ENCODE measurements around the gene LRP6. TPM values are rescaled to one million over a fixed set of nuclear protein-coding genes. Genes with fewer than 3 reads are reported as not detected.

Gene LRP6
- total and polyA plus RNA-seq, 10 of the 15 experiments (the other 5 are each of a cell fraction or from before 2014, with no cell fraction given) = 1.5 to 14.9 (median 6.1) TPM

DNA sequence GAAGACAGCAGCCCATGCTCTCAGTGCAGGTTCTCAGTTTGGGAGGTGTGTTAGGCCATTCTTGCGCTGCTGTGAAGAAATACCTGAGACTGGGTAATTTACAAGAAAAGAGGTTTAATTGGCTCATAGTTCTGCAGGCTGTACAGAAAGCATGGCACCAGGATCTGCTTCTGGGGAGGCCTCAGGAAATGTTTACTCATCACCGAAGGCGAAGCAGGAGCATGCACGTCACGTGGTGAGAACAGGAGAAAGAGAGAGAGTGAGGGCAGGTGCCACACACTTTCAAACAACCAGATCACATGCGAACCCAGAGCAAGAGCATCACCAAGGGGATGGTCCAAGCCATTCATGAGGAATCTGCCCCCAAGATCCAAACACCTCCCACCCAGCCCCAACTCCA, 9.0 kb upstream of the LRP6 start:
- Histone ChIP-seq H3K4me2 (ENCODE audit: control insufficient read depth, insufficient read depth) (no peak overlapping the region), H4K20me1 (ENCODE audit: control insufficient read depth, insufficient read depth) (no peaks in the 10 kb centered on the region), H3K9ac (ENCODE audit: control insufficient read depth, insufficient read depth, low read length) (no peak overlapping the region), H2AFZ (ENCODE audit: control insufficient read depth, low read depth, low read length) (no peak overlapping the region), H3K79me2 (ENCODE audit: control insufficient read depth, insufficient read depth, low read length) (no peaks in the 10 kb centered on the region), H3K9me3 (replicated peaks; ENCODE audit: control insufficient read depth, insufficient read depth, low read length) (no peaks in the 10 kb centered on the region), H3K36me3 (ENCODE audit: control insufficient read depth in 2 of 2, insufficient read depth in 2 of 2, low read length in 1 of 2) (no peaks in the 10 kb centered on the region), H3K27me3 (replicated peaks in 1 of 2; ENCODE audit: control insufficient read depth in 2 of 2, insufficient read depth in 2 of 2, low read length in 1 of 2) (no peaks in the 10 kb centered on the region), H3K4me3 (no peak overlapping the region), H3K27ac (ENCODE audit: control insufficient read depth, insufficient read depth) (no peak overlapping the region), H3K4me1 (ENCODE audit: control insufficient read depth, insufficient read depth, low read length) (no peaks in the 10 kb centered on the region)
- ChIA-PET POLR2A (no interaction called here), RAD21 (ENCODE audit: unreplicated experiment) (no interaction called here), SMC1A (ENCODE audit: uncharacterized antibody, unreplicated experiment) (no interaction called here), CTCF (no interaction called here)
- intact Hi-C loops (cut with micrococcal nuclease; ENCODE audit: unreplicated experiment) (no loop called here), in situ Hi-C loops (cut with MboI) (no loop called here)
- BruUV-seq (replicated peaks) = no TSS peak
- FAIRE-seq = no peak
- TF ChIP-seq SREBF2 (IDR thresholded peaks at IDR 0.05; ENCODE audit: low read length) (no peak), NBN (IDR thresholded peaks at IDR 0.05) (no peak), SMAD5 (IDR thresholded peaks at IDR 0.05; ENCODE audit: low read depth) (no peak), HDAC2 (IDR thresholded peaks at IDR 0.05) (no peak), CBX5 (IDR thresholded peaks at IDR 0.05; ENCODE audit: low read depth) (no peak), MEF2B (IDR thresholded peaks at IDR 0.05; ENCODE audit: partially characterized antibody, poor library complexity, severe bottlenecking) (no peak), SP1 (IDR thresholded peaks at IDR 0.05; ENCODE audit: low read depth, low read length) (no peak), POLR2AphosphoS2 (IDR thresholded peaks at IDR 0.05; ENCODE audit: low read depth, low read length) (no peak), SUPT20H (IDR thresholded peaks at IDR 0.05; ENCODE audit: borderline replicate concordance, control insufficient read depth, low read depth, low read length) (no peak), PAX8 (IDR thresholded peaks at IDR 0.05) (no peak), ZNF24 (IDR thresholded peaks at IDR 0.05) (no peak)
- TF ChIP-seq, protein P1, sequence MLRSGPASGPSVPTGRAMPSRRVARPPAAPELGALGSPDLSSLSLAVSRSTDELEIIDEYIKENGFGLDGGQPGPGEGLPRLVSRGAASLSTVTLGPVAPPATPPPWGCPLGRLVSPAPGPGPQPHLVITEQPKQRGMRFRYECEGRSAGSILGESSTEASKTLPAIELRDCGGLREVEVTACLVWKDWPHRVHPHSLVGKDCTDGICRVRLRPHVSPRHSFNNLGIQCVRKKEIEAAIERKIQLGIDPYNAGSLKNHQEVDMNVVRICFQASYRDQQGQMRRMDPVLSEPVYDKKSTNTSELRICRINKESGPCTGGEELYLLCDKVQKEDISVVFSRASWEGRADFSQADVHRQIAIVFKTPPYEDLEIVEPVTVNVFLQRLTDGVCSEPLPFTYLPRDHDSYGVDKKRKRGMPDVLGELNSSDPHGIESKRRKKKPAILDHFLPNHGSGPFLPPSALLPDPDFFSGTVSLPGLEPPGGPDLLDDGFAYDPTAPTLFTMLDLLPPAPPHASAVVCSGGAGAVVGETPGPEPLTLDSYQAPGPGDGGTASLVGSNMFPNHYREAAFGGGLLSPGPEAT (IDR thresholded peaks at IDR 0.05; ENCODE audit: low read depth) = no peak
- TF ChIP-seq, protein P2, sequence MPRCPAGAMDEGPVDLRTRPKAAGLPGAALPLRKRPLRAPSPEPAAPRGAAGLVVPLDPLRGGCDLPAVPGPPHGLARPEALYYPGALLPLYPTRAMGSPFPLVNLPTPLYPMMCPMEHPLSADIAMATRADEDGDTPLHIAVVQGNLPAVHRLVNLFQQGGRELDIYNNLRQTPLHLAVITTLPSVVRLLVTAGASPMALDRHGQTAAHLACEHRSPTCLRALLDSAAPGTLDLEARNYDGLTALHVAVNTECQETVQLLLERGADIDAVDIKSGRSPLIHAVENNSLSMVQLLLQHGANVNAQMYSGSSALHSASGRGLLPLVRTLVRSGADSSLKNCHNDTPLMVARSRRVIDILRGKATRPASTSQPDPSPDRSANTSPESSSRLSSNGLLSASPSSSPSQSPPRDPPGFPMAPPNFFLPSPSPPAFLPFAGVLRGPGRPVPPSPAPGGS (IDR thresholded peaks at IDR 0.05; ENCODE audit: borderline replicate concordance, insufficient read depth, low read depth, low read length, poor library complexity, severe bottlenecking) = no peak
- TF ChIP-seq, protein P3, sequence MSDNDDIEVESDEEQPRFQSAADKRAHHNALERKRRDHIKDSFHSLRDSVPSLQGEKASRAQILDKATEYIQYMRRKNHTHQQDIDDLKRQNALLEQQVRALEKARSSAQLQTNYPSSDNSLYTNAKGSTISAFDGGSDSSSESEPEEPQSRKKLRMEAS (IDR thresholded peaks at IDR 0.05; ENCODE audit: low read depth, low read length) = no peak
- 60% methylated on average over 6 of the region's 6 CpGs for WGBS (ENCODE audit: insufficient coverage, insufficient replicate concordance, low lambda C conversion rate, missing lambda C conversion rate)
- no peak for DNase-seq (ENCODE audit: low read depth, low spot score)
- no peak for ATAC-seq

Data from GM12878 (cell line).